Type B pancreatic cell (in vitro differentiated cells): ENCODE data around the gene GPR34. TPM values are rescaled to one million over a fixed set of nuclear protein-coding genes. Genes with fewer than 3 reads are reported as not detected.

ENCODE experiments used
- DNase-seq: peaks from one replicate; pipeline ENCODE4 v3.0.0; 2021; ENCODE audit warnings: mixed read lengths; ENCODE audit not compliant: unreplicated experiment; ENCODE audit errors: extremely low spot score
- H3K27ac Mint-ChIP-seq: 2 replicates; pipeline ENCODE4 v1.8.0; 2021; ENCODE audit warnings: mild to moderate bottlenecking, mixed read lengths
- H3K27me3 Mint-ChIP-seq: 2 replicates; pipeline ENCODE4 v1.8.0; 2021; ENCODE audit warnings: mixed read lengths
- H3K36me3 Mint-ChIP-seq: 2 replicates; pipeline ENCODE4 v1.8.0; 2021; ENCODE audit warnings: mixed read lengths
- H3K4me1 Mint-ChIP-seq: one replicate; pipeline ENCODE4 v1.8.0; 2021; ENCODE audit warnings: mixed read lengths; ENCODE audit not compliant: unreplicated experiment
- H3K4me3 Mint-ChIP-seq: 2 replicates; pipeline ENCODE4 v1.8.0; 2021; ENCODE audit warnings: mild to moderate bottlenecking, mixed read lengths
- H3K9me3 Mint-ChIP-seq: 2 replicates; pipeline ENCODE4 v1.8.0; 2021; ENCODE audit warnings: mixed read lengths
- CTCF ChIP-seq: fragments of 200-600 bp; sonication (generic); conservative IDR thresholded peaks from 2 replicates; pipeline ENCODE4 v1.5.0; 2021; ENCODE audit warnings: antibody characterized with exemption, mild to moderate bottlenecking
- total RNA-seq: library from RNA; stranded (reverse); gene quantifications from 2 replicates; pipeline ENCODE4 v1.2.1, GENCODE V29; 2021; ENCODE audit warnings: low replicate concordance

The GPR34 gene
- total RNA-seq, 1 donor from 2014 or later, result not detected

DNA sequence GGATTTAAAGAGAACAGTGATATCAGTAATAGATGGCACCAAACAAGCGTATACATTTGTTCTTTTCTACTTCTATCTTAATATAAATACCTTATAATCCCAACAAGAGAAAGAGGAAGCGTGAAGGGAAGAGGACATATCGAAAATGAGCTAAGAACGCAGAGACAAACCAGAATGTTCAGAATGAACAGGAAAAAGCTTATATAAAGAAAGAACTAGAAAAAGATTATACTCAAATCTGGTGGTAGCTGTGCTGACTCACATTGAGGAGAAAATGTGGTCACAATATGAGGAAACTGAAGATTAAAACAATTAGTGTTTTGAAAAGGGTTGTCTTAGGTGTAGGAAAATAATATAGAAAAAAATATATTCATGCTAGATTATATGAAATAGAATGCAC is 2.0 kb upstream of the GPR34 start:
- Mint-ChIP-seq H3K4me1 (no peaks in the 10 kb centered on the region), H3K9me3 (no peaks in the 10 kb centered on the region), H3K4me3 (no peak overlapping the region), H3K36me3 (no peaks in the 10 kb centered on the region), H3K27ac (no peak overlapping the region), H3K27me3 (no peaks in the 10 kb centered on the region)
- DNase-seq, result no peak
- no peak for TF ChIP-seq CTCF

DNA sequence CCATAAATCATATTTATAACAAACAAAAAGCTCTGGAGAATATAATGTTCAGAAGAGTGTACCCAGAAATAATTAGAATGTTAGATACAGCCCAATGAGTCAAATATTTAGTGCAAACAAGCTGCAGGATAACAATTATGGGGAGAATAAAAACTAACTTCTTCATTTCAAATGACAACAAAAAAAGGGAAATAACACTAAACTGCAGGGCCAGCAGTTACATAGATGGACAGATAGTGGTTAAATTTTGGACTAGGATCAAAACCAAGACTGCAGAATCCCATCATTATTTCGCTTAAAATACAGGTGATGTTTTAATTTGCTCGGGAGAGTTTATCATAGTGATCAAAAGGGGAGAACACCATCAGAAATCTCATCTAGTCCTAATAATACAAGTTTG is 617 bp upstream of the GPR34 start:
- H3K27ac Mint-ChIP-seq, result no peak overlapping the region
- no peaks in the 10 kb centered on the region for H3K36me3 Mint-ChIP-seq
- H3K4me3 Mint-ChIP-seq, result no peak overlapping the region
- H3K4me1 Mint-ChIP-seq, result no peaks in the 10 kb centered on the region
- no peak for TF ChIP-seq CTCF
- no peaks in the 10 kb centered on the region for H3K27me3 Mint-ChIP-seq
- DNase-seq, result no peak
- no peaks in the 10 kb centered on the region for H3K9me3 Mint-ChIP-seq

GRCh38 chrX:41689711-41690110 is 938 bp downstream of the GPR34 start:
- H3K27ac Mint-ChIP-seq, result no peak overlapping the region
- no peaks in the 10 kb centered on the region for H3K4me1 Mint-ChIP-seq
- no peak for DNase-seq
- no peak overlapping the region for H3K4me3 Mint-ChIP-seq
- no peaks in the 10 kb centered on the region for H3K9me3 Mint-ChIP-seq
- no peak for TF ChIP-seq CTCF
- H3K27me3 Mint-ChIP-seq, result no peaks in the 10 kb centered on the region
- H3K36me3 Mint-ChIP-seq, result no peaks in the 10 kb centered on the region

DNA sequence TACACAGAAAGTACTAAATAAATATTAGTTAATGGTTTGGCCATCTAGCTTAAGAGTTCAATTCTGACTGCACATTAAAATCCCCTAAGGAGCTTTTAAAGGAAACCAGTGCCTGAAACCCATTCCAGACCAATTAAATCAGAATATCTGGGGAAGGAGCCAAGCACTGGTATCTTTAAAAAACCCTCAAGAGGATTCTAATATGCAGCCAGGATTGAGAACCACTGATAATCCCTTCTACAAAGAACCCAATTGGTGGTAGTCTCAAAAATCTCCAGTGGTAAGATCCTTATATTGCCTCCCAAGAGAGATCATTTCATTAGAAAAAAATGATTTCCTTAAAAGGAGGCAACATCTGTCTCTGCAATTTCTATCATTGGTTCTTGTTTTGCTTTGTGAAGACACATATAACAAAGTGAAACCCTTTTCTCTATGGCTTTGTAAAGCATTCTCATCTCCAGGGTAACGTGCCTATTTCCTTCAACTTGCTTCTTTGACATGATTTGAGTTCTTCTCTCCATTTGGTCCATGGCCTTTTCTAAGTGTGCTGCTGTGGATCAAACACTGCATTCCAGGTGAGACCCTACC is 3.5 kb downstream of the GPR34 start:
- no peak for TF ChIP-seq CTCF
- H3K4me1 Mint-ChIP-seq, result no peaks in the 10 kb centered on the region
- no peak overlapping the region for H3K4me3 Mint-ChIP-seq
- DNase-seq, result no peak
- no peaks in the 10 kb centered on the region for H3K27me3 Mint-ChIP-seq
- no peak overlapping the region for H3K27ac Mint-ChIP-seq
- H3K36me3 Mint-ChIP-seq, result peaks cover under 1% of the 10 kb centered on the region
- H3K9me3 Mint-ChIP-seq, result no peaks in the 10 kb centered on the region

DNA sequence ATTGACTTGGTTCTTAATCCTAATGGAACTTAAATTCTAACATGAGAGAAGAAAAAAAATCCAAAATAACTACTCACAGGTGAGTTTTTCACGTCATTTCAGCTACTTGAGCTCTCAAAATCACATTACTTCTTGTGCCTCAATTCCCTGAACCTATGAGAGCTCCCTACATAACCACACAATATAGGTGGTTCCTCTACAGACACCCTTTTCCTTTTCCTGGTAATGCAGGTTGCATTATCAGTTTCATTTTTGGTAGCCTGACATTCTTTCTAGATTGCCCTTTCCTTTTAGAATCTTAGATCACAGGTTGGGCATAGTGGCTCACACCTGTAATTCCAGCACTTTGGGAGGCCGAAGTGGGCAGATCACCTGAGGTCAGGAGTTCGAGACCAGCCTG is 4.3 kb downstream of the GPR34 start:
- no peak for TF ChIP-seq CTCF

GRCh38 chrX:41695426-41695825 is 6.7 kb downstream of the GPR34 start:
- H3K9me3 Mint-ChIP-seq, result no peaks in the 10 kb centered on the region
- DNase-seq, result no peak
- no peaks in the 10 kb centered on the region for H3K27me3 Mint-ChIP-seq
- peaks cover 3% of the 10 kb centered on the region for H3K36me3 Mint-ChIP-seq
- H3K4me3 Mint-ChIP-seq, result no peak overlapping the region
- H3K27ac Mint-ChIP-seq, result no peak overlapping the region
- no peaks in the 10 kb centered on the region for H3K4me1 Mint-ChIP-seq
- TF ChIP-seq CTCF, result no peak

More for the DNA sequence above, 4.3 kb downstream of the GPR34 start:
- DNase-seq, result no peak
- no peaks in the 10 kb centered on the region for H3K4me1 Mint-ChIP-seq
- H3K27ac Mint-ChIP-seq, result no peak overlapping the region
- H3K9me3 Mint-ChIP-seq, result no peaks in the 10 kb centered on the region
- peaks cover 3% of the 10 kb centered on the region for H3K36me3 Mint-ChIP-seq
- H3K27me3 Mint-ChIP-seq, result no peaks in the 10 kb centered on the region
- no peak overlapping the region for H3K4me3 Mint-ChIP-seq
